ENCODE results near the gene FRMD3. TPM values are rescaled to one million over a fixed set of nuclear protein-coding genes. Genes with fewer than 3 reads are reported as not detected.

FRMD3 gene
- total and polyA plus RNA-seq, 11 donors, result 28.9 to 195 (median 82.4) TPM

- H3K4me1 ChIP-seq, result peaks cover 0 to 25% (median 6%) of the 10 kb centered on the region in 12 donors
- TF ChIP-seq CTCF (IDR thresholded peaks at IDR 0.05), result no peak
- no peak for TF ChIP-seq POLR2A (IDR thresholded peaks at IDR 0.05)
- H3K4me3 ChIP-seq, result no peak overlapping the region
- 83 to 95% (median 92%) methylated on average over 4 of the region's 4 CpGs for WGBS, 4 donors
- DNase-seq (no peak), ATAC-seq (no peak)
- H3K27ac ChIP-seq, result no peak overlapping the region
- H3K36me3 ChIP-seq, result peaks cover 0 to 37% (median 11%) of the 10 kb centered on the region in 9 donors
- H3K9me3 ChIP-seq, result peaks cover 0 to 13% (median 0%) of the 10 kb centered on the region in 12 donors
- no peaks in the 10 kb centered on the region for H3K27me3 ChIP-seq
- intact Hi-C loops (cut with DNase I), result loop anchor here in 1 of 10 donors (10.0 kb wide), 1 partner anchor 57 kb away; no protein-coding TSS in a partner anchor
These were observed 290.5 kb downstream of the FRMD3 start for GRCh38 chr9:83247732-83248131.

GRCh38 chr9:83245979-83246659, 292.1 kb downstream of the FRMD3 start:
- DNase-seq (no peak), ATAC-seq (peak; percentile 88 to 94 (median 94))
- 54 to 64% (median 56%) methylated on average over 5 of the region's 5 CpGs for WGBS, 4 donors
- H3K27me3 ChIP-seq, result no peaks in the 10 kb centered on the region
- H3K9me3 ChIP-seq, result peaks cover 0 to 1% (median 0%) of the 10 kb centered on the region in 12 donors
- H3K27ac ChIP-seq, result peak overlapping the region; percentile 12 to 81 (median 54)
- H3K36me3 ChIP-seq, result peaks cover 0 to 45% (median 11%) of the 10 kb centered on the region in 9 donors
- TF ChIP-seq CTCF (IDR thresholded peaks at IDR 0.05), result no peak
- TF ChIP-seq POLR2A (IDR thresholded peaks at IDR 0.05), result no peak
- H3K4me3 ChIP-seq, result no peak overlapping the region
- intact Hi-C loops (cut with DNase I), result loop anchor here in 1 of 10 donors (10.0 kb wide), 1 partner anchor 59 kb away; no protein-coding TSS in a partner anchor
- peaks cover 0 to 25% (median 6%) of the 10 kb centered on the region in 12 donors for H3K4me1 ChIP-seq

- WGBS, 4 donors, result 71 to 81% (median 75%) methylated on average over 2 of the region's 2 CpGs
- intact Hi-C loops (cut with DNase I), result loop anchor here in 1 of 10 donors (10.0 kb wide), 1 partner anchor 63 kb away; no protein-coding TSS in a partner anchor
- Histone ChIP-seq H3K4me1 (peaks cover 0 to 44% (median 22%) of the 10 kb centered on the region in 12 donors), H3K4me3 (no peak overlapping the region), H3K27ac (no peak overlapping the region), H3K9me3 (peaks cover 0 to 7% (median 0%) of the 10 kb centered on the region in 12 donors), H3K27me3 (no peaks in the 10 kb centered on the region), H3K36me3 (peaks cover 0 to 27% (median 3%) of the 10 kb centered on the region in 9 donors)
- no peak for DNase-seq
- no peak for ATAC-seq
- TF ChIP-seq POLR2A (IDR thresholded peaks at IDR 0.05), result no peak
- no peak for TF ChIP-seq CTCF (IDR thresholded peaks at IDR 0.05)
These were observed 296.1 kb downstream of the FRMD3 start for GRCh38 chr9:83242066-83242465.

GRCh38 chr9:83240671-83241070, 297.5 kb downstream of the FRMD3 start:
- no peak for TF ChIP-seq POLR2A (IDR thresholded peaks at IDR 0.05)
- no peak for TF ChIP-seq CTCF (IDR thresholded peaks at IDR 0.05)

More at GRCh38 chr9:83240671-83241070, 297.5 kb downstream of the FRMD3 start:
- H3K27me3 ChIP-seq, result no peaks in the 10 kb centered on the region
- WGBS, 4 donors, result 57 to 70% (median 66%) methylated on average over 4 of the region's 4 CpGs
- H3K4me1 ChIP-seq, result peaks cover 0 to 36% (median 20%) of the 10 kb centered on the region in 12 donors
- H3K4me3 ChIP-seq, result no peak overlapping the region
- H3K9me3 ChIP-seq, result peaks cover 0 to 7% (median 0%) of the 10 kb centered on the region in 12 donors
- ATAC-seq, result peak in 2 of 4 donors; percentile 61 to 62
- intact Hi-C loops (cut with DNase I), result loop anchor here in 1 of 10 donors (10.0 kb wide), 1 partner anchor 64 kb away; no protein-coding TSS in a partner anchor
- no peak for DNase-seq
- peaks cover 0 to 24% (median 3%) of the 10 kb centered on the region in 9 donors for H3K36me3 ChIP-seq
- no peak overlapping the region for H3K27ac ChIP-seq
